A673 (cell line): ENCODE measurements around the gene TWF2. TPM values are rescaled to one million over a fixed set of nuclear protein-coding genes. Genes with fewer than 3 reads are reported as not detected.

Source experiments
- BruUV-seq: library from RNA; stranded (reverse); fragments of 400-500 nt; replicated peaks from 2 replicates; lab custom pipeline; 2021; lab: Mats Ljungman, UMichigan
- CTCF ChIA-PET: fragments of 300-600 bp; sonication (Branson Sonifier 250); formaldehyde crosslinking; loops from one replicate; lab custom pipeline; 2022; ENCODE audit warnings: antibody characterized with exemption; lab: Charles Lee
- POLR2A ChIA-PET: fragments of 300-600 bp; sonication (Branson Sonifier 250); formaldehyde crosslinking; loops from one replicate; lab custom pipeline; 2022; ENCODE audit warnings: antibody characterized with exemption; ENCODE audit not compliant: low non-redundant PET; lab: Charles Lee
- DNase-seq: peaks from one replicate; pipeline ENCODE4 v3.0.0-alpha.2; 2015; ENCODE audit warnings: low spot score
- H3K27ac ChIP-seq: fragments of 200-600 bp; sonication (generic); 2 replicates; pipeline ENCODE4 v1.5.1; 2016; ENCODE audit warnings: mixed run types, low read depth, mild to moderate bottlenecking, mixed read lengths, antibody characterized with exemption, low read length; ENCODE audit not compliant: poor library complexity, severe bottlenecking
- H3K27me3 ChIP-seq: fragments of 200-600 bp; sonication (generic); replicated peaks from 2 replicates; pipeline ENCODE4 v1.6.1; 2017; ENCODE audit warnings: mixed run types, low read depth, mild to moderate bottlenecking, mixed read lengths, antibody characterized with exemption, low read length; ENCODE audit not compliant: insufficient read depth, poor library complexity
- H3K36me3 ChIP-seq: fragments of 200-600 bp; sonication (generic); 2 replicates; pipeline ENCODE4 v1.6.1; 2016; ENCODE audit warnings: mixed run types, mild to moderate bottlenecking, mixed read lengths, antibody characterized with exemption, low read length; ENCODE audit not compliant: insufficient read depth, poor library complexity, severe bottlenecking
- H3K4me1 ChIP-seq: fragments of 200-600 bp; sonication (generic); 2 replicates; pipeline ENCODE4 v1.6.1; 2017; ENCODE audit warnings: mixed run types, mild to moderate bottlenecking, mixed read lengths, antibody characterized with exemption, low read length; ENCODE audit not compliant: insufficient read depth, poor library complexity, severe bottlenecking
- H3K4me3 ChIP-seq: fragments of 200-600 bp; sonication (generic); 2 replicates; pipeline ENCODE4 v1.5.1; 2016; ENCODE audit warnings: low read depth, mixed run types, mild to moderate bottlenecking, mixed read lengths, low read length; ENCODE audit not compliant: poor library complexity, severe bottlenecking
- H3K9me3 ChIP-seq: fragments of 200-600 bp; sonication (generic); 2 replicates; pipeline ENCODE4 v1.6.1; 2016; ENCODE audit warnings: mixed run types, low read depth, mild to moderate bottlenecking, mixed read lengths, antibody characterized with exemption, low read length; ENCODE audit not compliant: poor library complexity, severe bottlenecking
- CTCF ChIP-seq: fragments of 300-800, 200-600 bp; sonication (generic); conservative IDR thresholded peaks from 2 replicates; pipeline ENCODE4 v1.5.1; 2017; ENCODE audit warnings: low read depth, mild to moderate bottlenecking, antibody characterized with exemption, low read length, moderate library complexity, mixed read lengths
- EZH2 ChIP-seq: fragments of 200-600 bp; sonication (generic); IDR thresholded peaks from 2 replicates; pipeline ENCODE4 v1.6.1; 2017; ENCODE audit warnings: borderline replicate concordance, low read depth, mild to moderate bottlenecking, mixed read lengths, antibody characterized with exemption, low read length; ENCODE audit not compliant: poor library complexity, severe bottlenecking
- intact Hi-C: fragments of 100-400 bp; cut with micrococcal nuclease; formaldehyde crosslinking; loops from one replicate; pipeline ENCODE4 v1.10.0; 2022; ENCODE audit not compliant: unreplicated experiment
- total RNA-seq: library from RNA; stranded (reverse); gene quantifications from 2 replicates; pipeline ENCODE4 v1.2.3, GENCODE V29; 2021

Gene TWF2
- total RNA-seq, 1 experiment from 2014 or later = 18.3 TPM

GRCh38 chr3:52218454-52218853 lies 20.5 kb downstream of the TWF2 start:
- H3K4me3 ChIP-seq = no peak overlapping the region
- no peaks in the 10 kb centered on the region for H3K9me3 ChIP-seq
- H3K27me3 ChIP-seq = no peaks in the 10 kb centered on the region
- peaks cover 4% of the 10 kb centered on the region for H3K36me3 ChIP-seq
- intact Hi-C loops = no loop called here
- POLR2A ChIA-PET = interaction anchor here (0.6 kb wide), 1 partner anchor 27 kb away, joined by 6 read pairs; the partner anchor contains the start of gene PPM1M
- BruUV-seq = no TSS peak
- DNase-seq = no peak
- no peak overlapping the region for H3K27ac ChIP-seq
- TF ChIP-seq EZH2 (no peak), CTCF (no peak)
- H3K4me1 ChIP-seq = no peaks in the 10 kb centered on the region
- CTCF ChIA-PET = no interaction called here

- TF ChIP-seq CTCF (no peak), EZH2 (no peak)
- no peak for DNase-seq
- Histone ChIP-seq H3K4me3 (no peak overlapping the region), H3K4me1 (no peaks in the 10 kb centered on the region), H3K36me3 (peaks cover 8% of the 10 kb centered on the region), H3K27ac (no peak overlapping the region), H3K27me3 (no peaks in the 10 kb centered on the region), H3K9me3 (no peaks in the 10 kb centered on the region)
- ChIA-PET CTCF (no interaction called here), POLR2A (interaction anchor here (0.6 kb wide), 1 partner anchor 27 kb away, joined by 6 read pairs; the partner anchor contains the start of gene PPM1M)
- no TSS peak for BruUV-seq
- intact Hi-C loops = no loop called here
Observed at GRCh38 chr3:52218026-52218425, 20.9 kb downstream of the TWF2 start.

GRCh38 chr3:52217409-52217805 lies 21.6 kb downstream of the TWF2 start:
- no peak overlapping the region for H3K4me3 ChIP-seq
- no peaks in the 10 kb centered on the region for H3K27me3 ChIP-seq
- no peak for TF ChIP-seq CTCF
- TF ChIP-seq EZH2 = no peak
- no peaks in the 10 kb centered on the region for H3K9me3 ChIP-seq
- H3K36me3 ChIP-seq = peaks cover 11% of the 10 kb centered on the region
- H3K4me1 ChIP-seq = no peaks in the 10 kb centered on the region
- BruUV-seq = no TSS peak
- intact Hi-C loops = no loop called here
- ChIA-PET CTCF (no interaction called here), POLR2A (no interaction called here)
- no peak for DNase-seq
- H3K27ac ChIP-seq = no peak overlapping the region
